ENCODE results near the gene BTN2A1.
"Not testable (repeated sequence)": the region's sequence is repeated elsewhere in the genome, so short reads cannot be mapped to it uniquely, and the experiment has no call there.

The BTN2A1 gene

GRCh38 chr6:26431258-26432172, 26.2 kb upstream of the BTN2A1 start:
- DNase-seq (ENCODE audit: extremely low read depth in 1 of 2, low read depth in 1 of 2) = no peak

- DNase-seq (ENCODE audit: extremely low read depth in 1 of 2, low read depth in 1 of 2) = no peak
Measured at GRCh38 chr6:26432627-26433201, 25.0 kb upstream of the BTN2A1 start.

GRCh38 chr6:26433680-26434079, 24.1 kb upstream of the BTN2A1 start:
- not testable (repeated sequence) for DNase-seq (ENCODE audit: extremely low read depth in 1 of 2, low read depth in 1 of 2)

- DNase-seq (ENCODE audit: extremely low read depth in 1 of 2, low read depth in 1 of 2) = no peak
Measured at GRCh38 chr6:26436018-26436417, 21.7 kb upstream of the BTN2A1 start.

- no peak for DNase-seq (ENCODE audit: extremely low read depth in 1 of 2, low read depth in 1 of 2)
Measured at GRCh38 chr6:26437550-26437949, 20.2 kb upstream of the BTN2A1 start.

GRCh38 chr6:26438000-26438399, 19.8 kb upstream of the BTN2A1 start:
- no peak for DNase-seq (ENCODE audit: extremely low read depth in 1 of 2, low read depth in 1 of 2)

- DNase-seq (ENCODE audit: extremely low read depth in 1 of 2, low read depth in 1 of 2) = no peak
Measured at GRCh38 chr6:26439151-26440125, 18.3 kb upstream of the BTN2A1 start.

GRCh38 chr6:26440977-26441358, 16.8 kb upstream of the BTN2A1 start:
- no peak for DNase-seq (ENCODE audit: extremely low read depth in 1 of 2, low read depth in 1 of 2)

- no peak for DNase-seq (ENCODE audit: extremely low read depth in 1 of 2, low read depth in 1 of 2)
Measured at GRCh38 chr6:26441977-26442376, 15.8 kb upstream of the BTN2A1 start.

- DNase-seq (ENCODE audit: extremely low read depth in 1 of 2, low read depth in 1 of 2) = no peak
Measured at GRCh38 chr6:26445934-26446667, 11.7 kb upstream of the BTN2A1 start.

- DNase-seq (ENCODE audit: extremely low read depth in 1 of 2, low read depth in 1 of 2) = no peak
Measured at GRCh38 chr6:26447257-26447656, 10.5 kb upstream of the BTN2A1 start.

GRCh38 chr6:26450240-26450639, 7.5 kb upstream of the BTN2A1 start:
- no peak for DNase-seq (ENCODE audit: extremely low read depth in 1 of 2, low read depth in 1 of 2)

- no peak for DNase-seq (ENCODE audit: extremely low read depth in 1 of 2, low read depth in 1 of 2)
Measured at GRCh38 chr6:26452631-26453235, 5.0 kb upstream of the BTN2A1 start.

GRCh38 chr6:26454631-26455030, 3.1 kb upstream of the BTN2A1 start:
- no peak for DNase-seq (ENCODE audit: extremely low read depth in 1 of 2, low read depth in 1 of 2)

GRCh38 chr6:26455357-26455970, 2.3 kb upstream of the BTN2A1 start:
- DNase-seq (ENCODE audit: extremely low read depth in 1 of 2, low read depth in 1 of 2) = no peak

GRCh38 chr6:26457264-26457805, 420 bp upstream of the BTN2A1 start:
- no peak for DNase-seq (ENCODE audit: extremely low read depth in 1 of 2, low read depth in 1 of 2)

- DNase-seq (ENCODE audit: extremely low read depth in 1 of 2, low read depth in 1 of 2) = no peak
Measured at GRCh38 chr6:26459023-26459810, 1.5 kb downstream of the BTN2A1 start.

GRCh38 chr6:26461353-26461752, 3.6 kb downstream of the BTN2A1 start:
- DNase-seq (ENCODE audit: extremely low read depth in 1 of 2, low read depth in 1 of 2) = not testable (repeated sequence)

- no peak for DNase-seq (ENCODE audit: extremely low read depth in 1 of 2, low read depth in 1 of 2)
Measured at GRCh38 chr6:26464014-26464413, 6.3 kb downstream of the BTN2A1 start.

All from activated CD8-positive, alpha-beta memory T cell treated with anti-CD3 and anti-CD28 coated beads for 1 hour (primary cell).